Suprapubic skin (tissue), 4 donors: Measurements from ENCODE around the gene TMEM156.

Experiments used
- EP300 ChIP-seq: sonication (generic); formaldehyde crosslinking; IDR thresholded peaks from one replicate; pipeline ENCODE4 v1.6.1; 2017; ENCODE audit warnings: antibody characterized with exemption
- POLR2A ChIP-seq, 2 donors: fragments of 450-650 bp; IDR thresholded peaks; one replicate each; pipeline ENCODE4 v1.6.1; 2017; ENCODE audit warnings: antibody characterized with exemption in 2 of 2, mild to moderate bottlenecking in 2 of 2, moderate library complexity in 2 of 2
- POLR2AphosphoS5 ChIP-seq, 3 donors: sonication (generic); formaldehyde crosslinking; IDR thresholded peaks; one replicate each; pipeline ENCODE4 v1.6.1; 2017; ENCODE audit warnings: antibody characterized with exemption in 3 of 3
- TF ChIP-seq, protein P1 (sequence below), 2 donors: fragments of 200-600 bp in 1 of 2; fragments of 450-650 bp in 1 of 2; sonication (generic) in 1 of 2; IDR thresholded peaks; one replicate each; pipeline ENCODE4 v1.5.1; 2016 to 2019; ENCODE audit warnings: antibody characterized with exemption in 2 of 2, mild to moderate bottlenecking in 1 of 2, moderate library complexity in 1 of 2

DNA sequence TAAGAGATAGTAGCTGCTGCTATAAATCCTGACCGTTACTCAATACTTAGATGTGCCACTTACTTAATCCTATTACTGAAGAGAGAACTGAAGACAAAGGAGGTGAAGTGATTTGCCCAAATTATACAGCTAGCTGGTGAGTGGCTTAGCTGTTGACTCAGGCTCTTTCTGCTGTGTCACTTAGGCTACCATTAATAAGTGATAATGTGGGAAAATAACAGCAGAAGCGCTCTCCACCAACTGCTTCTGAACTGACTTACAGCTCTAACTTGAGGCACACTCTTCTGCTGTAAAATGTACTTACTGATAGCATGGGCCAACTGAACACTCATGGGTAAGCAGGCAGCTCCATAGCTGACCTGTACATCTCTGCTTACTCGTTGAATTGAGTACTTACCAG is 22.3 kb upstream of the TMEM156 start:
- TF ChIP-seq, protein P1, sequence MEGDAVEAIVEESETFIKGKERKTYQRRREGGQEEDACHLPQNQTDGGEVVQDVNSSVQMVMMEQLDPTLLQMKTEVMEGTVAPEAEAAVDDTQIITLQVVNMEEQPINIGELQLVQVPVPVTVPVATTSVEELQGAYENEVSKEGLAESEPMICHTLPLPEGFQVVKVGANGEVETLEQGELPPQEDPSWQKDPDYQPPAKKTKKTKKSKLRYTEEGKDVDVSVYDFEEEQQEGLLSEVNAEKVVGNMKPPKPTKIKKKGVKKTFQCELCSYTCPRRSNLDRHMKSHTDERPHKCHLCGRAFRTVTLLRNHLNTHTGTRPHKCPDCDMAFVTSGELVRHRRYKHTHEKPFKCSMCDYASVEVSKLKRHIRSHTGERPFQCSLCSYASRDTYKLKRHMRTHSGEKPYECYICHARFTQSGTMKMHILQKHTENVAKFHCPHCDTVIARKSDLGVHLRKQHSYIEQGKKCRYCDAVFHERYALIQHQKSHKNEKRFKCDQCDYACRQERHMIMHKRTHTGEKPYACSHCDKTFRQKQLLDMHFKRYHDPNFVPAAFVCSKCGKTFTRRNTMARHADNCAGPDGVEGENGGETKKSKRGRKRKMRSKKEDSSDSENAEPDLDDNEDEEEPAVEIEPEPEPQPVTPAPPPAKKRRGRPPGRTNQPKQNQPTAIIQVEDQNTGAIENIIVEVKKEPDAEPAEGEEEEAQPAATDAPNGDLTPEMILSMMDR (IDR thresholded peaks at IDR 0.05) = no peak
- no peak for TF ChIP-seq POLR2AphosphoS5 (IDR thresholded peaks at IDR 0.05)
- no peak for TF ChIP-seq POLR2A (IDR thresholded peaks at IDR 0.05)
- TF ChIP-seq EP300 = no peak
